AG09309 (cell line): Measurements from ENCODE around the gene ERC1.
A peak's percentile ranks its signal among the peaks of the same experiment; 100 is the strongest.

Experiments
- DNase-seq: peaks from one replicate; pipeline ENCODE4 v3.0.0-alpha.2; 2010; ENCODE audit warnings: low read depth
- H3K4me3 ChIP-seq: 2 replicates; pipeline ENCODE4 v1.5.1; 2011; ENCODE audit warnings: mild to moderate bottlenecking, low read depth, low read length, moderate library complexity; ENCODE audit not compliant: control insufficient read depth
- TF ChIP-seq, protein P1 (sequence below): IDR thresholded peaks from 2 replicates; pipeline ENCODE4 v1.5.1; 2011; ENCODE audit warnings: mild to moderate bottlenecking, low read depth, low read length, inconsistent platforms; ENCODE audit not compliant: insufficient read depth, control insufficient read depth; ENCODE audit errors: missing control alignments

Gene ERC1

GRCh38 chr12:1107669-1108068 lies 116.6 kb downstream of the ERC1 start:
- TF ChIP-seq, protein P1, sequence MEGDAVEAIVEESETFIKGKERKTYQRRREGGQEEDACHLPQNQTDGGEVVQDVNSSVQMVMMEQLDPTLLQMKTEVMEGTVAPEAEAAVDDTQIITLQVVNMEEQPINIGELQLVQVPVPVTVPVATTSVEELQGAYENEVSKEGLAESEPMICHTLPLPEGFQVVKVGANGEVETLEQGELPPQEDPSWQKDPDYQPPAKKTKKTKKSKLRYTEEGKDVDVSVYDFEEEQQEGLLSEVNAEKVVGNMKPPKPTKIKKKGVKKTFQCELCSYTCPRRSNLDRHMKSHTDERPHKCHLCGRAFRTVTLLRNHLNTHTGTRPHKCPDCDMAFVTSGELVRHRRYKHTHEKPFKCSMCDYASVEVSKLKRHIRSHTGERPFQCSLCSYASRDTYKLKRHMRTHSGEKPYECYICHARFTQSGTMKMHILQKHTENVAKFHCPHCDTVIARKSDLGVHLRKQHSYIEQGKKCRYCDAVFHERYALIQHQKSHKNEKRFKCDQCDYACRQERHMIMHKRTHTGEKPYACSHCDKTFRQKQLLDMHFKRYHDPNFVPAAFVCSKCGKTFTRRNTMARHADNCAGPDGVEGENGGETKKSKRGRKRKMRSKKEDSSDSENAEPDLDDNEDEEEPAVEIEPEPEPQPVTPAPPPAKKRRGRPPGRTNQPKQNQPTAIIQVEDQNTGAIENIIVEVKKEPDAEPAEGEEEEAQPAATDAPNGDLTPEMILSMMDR = no peak
- H3K4me3 ChIP-seq = no peak overlapping the region
- DNase-seq = no peak

DNA sequence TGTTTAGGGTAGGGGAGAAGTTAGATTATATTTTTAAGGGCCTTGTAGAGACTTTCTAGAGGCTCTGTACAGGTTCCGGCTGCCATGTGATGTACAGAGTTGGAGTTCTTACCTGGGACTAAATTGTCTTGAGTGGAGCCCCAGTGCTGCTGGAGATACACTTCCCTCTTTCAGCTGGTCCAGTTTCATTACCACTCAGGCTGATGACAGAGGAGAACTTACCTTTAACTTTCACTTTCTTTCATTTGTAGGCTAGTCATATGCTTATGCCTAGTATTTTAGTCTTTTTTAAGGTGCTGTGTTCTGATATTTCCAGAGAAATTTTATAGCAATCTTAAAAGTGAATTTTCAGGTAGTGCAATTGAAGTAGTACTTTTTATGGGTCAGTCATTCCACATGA lies 117.3 kb downstream of the ERC1 start:
- H3K4me3 ChIP-seq = no peak overlapping the region
- no peak for DNase-seq
- TF ChIP-seq, protein P1 = no peak

DNA sequence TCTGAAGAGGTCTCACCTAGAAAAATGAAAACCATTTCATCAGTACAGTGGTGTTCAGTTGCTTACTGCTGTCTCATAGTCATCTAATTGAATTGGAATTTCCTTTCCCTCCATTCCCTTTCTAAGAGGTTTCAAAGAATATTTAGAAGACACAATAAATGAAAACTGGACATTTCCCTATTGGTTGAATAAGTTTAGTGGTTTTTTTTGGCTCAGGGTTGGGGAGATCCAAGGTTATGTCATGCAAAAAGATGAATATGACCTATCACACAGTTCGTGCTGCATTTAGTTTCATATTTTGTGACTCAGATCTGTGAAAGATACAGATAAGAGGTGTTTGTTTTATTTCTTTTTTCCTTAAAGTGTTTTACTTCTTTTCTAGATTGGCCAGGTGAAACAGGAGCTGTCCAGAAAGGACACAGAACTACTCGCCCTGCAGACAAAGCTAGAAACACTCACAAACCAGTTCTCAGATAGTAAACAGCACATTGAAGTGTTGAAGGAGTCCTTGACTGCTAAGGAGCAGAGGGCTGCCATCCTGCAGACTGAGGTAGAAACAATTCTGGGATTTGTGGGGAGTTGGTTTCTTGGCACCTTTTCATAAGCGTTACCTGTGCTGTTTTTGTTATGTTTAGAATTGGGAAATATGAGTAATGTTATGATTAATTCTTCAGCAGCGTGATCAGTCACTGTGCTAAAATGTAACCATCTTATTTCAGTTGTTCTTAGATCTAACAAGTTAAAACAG lies 124.6 kb downstream of the ERC1 start:
- TF ChIP-seq, protein P1 = no peak
- peak; percentile 44 for DNase-seq
- H3K4me3 ChIP-seq = no peak overlapping the region

GRCh38 chr12:1117371-1117770 lies 126.3 kb downstream of the ERC1 start:
- TF ChIP-seq, protein P1 = no peak
- no peak for DNase-seq
- no peak overlapping the region for H3K4me3 ChIP-seq

- H3K4me3 ChIP-seq = no peak overlapping the region
- TF ChIP-seq, protein P1 = peak; percentile 89
- peak; percentile 27 for DNase-seq
These were observed 127.0 kb downstream of the ERC1 start for GRCh38 chr12:1117970-1118563.

- TF ChIP-seq, protein P1 = no peak
- no peak for DNase-seq
These were observed 131.8 kb downstream of the ERC1 start for GRCh38 chr12:1122786-1123185.

GRCh38 chr12:1126091-1126490 lies 135.1 kb downstream of the ERC1 start:
- DNase-seq = no peak
- H3K4me3 ChIP-seq = no peak overlapping the region
- TF ChIP-seq, protein P1 = no peak

More at GRCh38 chr12:1122786-1123185, 131.8 kb downstream of the ERC1 start:
- H3K4me3 ChIP-seq = no peak overlapping the region
